ENCODE measurements around the gene SSBP3.
"Not testable (repeated sequence)": the region's sequence is repeated elsewhere in the genome, so short reads cannot be mapped to it uniquely, and the experiment has no call there.

SSBP3 gene

DNA sequence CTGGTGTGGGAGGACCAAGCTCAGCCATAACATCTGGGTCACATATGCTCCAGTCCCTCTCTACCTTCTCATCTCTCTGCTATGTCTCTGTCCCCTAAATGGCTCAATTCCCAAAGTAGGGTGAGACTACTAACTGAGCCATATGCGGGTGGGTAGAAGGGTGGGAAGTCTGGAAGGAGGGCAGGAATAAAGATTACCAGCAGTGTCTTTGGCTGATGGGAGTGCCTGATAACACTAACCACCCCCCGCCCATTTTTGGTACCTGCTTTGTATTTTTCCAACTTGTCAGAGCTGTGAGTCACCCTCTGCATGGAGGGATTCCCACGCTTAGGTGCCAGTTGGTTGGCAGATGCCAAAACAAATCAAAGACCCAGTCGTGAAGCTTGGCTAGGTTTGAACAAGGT, 14.9 kb upstream of the SSBP3 start:
- in situ Hi-C loops (cut with MboI; ENCODE audit: low sequenced_read_pairs, unreplicated experiment) = no loop called here
- TF ChIP-seq, protein P1, sequence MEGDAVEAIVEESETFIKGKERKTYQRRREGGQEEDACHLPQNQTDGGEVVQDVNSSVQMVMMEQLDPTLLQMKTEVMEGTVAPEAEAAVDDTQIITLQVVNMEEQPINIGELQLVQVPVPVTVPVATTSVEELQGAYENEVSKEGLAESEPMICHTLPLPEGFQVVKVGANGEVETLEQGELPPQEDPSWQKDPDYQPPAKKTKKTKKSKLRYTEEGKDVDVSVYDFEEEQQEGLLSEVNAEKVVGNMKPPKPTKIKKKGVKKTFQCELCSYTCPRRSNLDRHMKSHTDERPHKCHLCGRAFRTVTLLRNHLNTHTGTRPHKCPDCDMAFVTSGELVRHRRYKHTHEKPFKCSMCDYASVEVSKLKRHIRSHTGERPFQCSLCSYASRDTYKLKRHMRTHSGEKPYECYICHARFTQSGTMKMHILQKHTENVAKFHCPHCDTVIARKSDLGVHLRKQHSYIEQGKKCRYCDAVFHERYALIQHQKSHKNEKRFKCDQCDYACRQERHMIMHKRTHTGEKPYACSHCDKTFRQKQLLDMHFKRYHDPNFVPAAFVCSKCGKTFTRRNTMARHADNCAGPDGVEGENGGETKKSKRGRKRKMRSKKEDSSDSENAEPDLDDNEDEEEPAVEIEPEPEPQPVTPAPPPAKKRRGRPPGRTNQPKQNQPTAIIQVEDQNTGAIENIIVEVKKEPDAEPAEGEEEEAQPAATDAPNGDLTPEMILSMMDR (IDR thresholded peaks at IDR 0.05; ENCODE audit: borderline replicate concordance, control extremely low read depth, extremely low read depth, insufficient read depth, missing control alignments) = no peak
- DNase-seq (ENCODE audit: low spot score) = no peak

DNA sequence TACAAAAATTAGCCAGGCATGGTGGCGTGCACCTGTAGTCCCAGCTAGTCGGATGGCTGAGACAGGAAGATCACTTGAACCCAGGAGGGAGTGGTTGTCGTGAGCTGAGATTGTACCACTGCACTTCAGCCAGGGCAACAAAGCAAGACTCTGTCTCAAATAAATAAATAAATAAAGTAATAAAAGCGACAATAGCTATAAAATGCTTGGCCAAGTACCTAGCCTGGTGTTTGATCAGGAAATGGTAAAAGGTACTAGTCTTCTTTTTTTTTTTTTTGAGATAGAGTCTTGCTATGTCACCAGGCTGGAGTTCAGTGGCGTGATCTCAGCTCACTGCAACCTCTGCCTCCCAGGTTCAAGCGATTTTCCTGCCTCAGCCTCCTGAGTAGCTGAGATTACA, 12.4 kb upstream of the SSBP3 start:
- DNase-seq (ENCODE audit: low spot score); in situ Hi-C loops (cut with MboI; ENCODE audit: low sequenced_read_pairs, unreplicated experiment): not testable (repeated sequence)

DNA sequence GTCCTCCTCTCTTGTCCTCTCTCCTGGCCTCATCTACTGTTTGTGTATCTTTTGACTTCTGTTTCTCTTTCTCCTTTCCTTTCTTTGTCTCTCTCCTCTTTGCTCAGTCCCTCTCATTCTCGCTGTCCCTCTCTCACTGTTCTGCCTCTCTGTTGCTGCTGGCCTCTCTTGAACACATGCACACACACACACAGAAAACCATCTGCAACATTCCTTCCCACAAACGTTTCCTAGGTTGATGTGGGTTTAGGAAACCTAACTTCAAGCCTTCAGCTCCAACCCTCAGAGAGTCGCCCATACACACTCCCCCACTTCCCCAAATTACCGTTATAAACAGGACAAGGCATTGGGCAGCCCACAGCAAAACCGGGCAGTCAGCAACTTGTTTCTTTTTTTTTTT, 10.9 kb upstream of the SSBP3 start:
- DNase-seq (ENCODE audit: low spot score) = no peak
- TF ChIP-seq, protein P1 (IDR thresholded peaks at IDR 0.05; ENCODE audit: borderline replicate concordance, control extremely low read depth, extremely low read depth, insufficient read depth, missing control alignments) = no peak
- in situ Hi-C loops (cut with MboI; ENCODE audit: low sequenced_read_pairs, unreplicated experiment) = no loop called here

DNA sequence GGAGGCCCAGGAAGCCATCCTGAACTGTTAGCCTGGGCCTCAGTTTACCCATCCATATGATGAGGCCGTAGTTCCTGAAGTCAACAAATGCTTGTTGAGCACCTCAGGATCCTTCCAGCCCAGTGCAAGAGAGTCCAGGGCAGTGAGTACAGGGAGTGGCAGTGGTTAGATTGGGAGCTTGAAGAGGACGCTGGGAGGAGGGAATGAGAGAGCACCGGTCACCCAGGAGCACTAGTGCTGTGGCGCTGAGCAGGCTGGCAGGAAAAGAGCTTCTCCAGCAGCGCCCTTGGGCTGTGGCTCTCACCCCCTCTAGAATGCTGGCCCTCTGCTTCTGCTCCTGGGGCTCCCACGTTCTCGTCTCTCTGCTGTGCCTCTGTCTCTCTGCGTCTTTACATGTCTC, 10.2 kb upstream of the SSBP3 start:
- in situ Hi-C loops (cut with MboI; ENCODE audit: low sequenced_read_pairs, unreplicated experiment) = no loop called here
- TF ChIP-seq, protein P1 (IDR thresholded peaks at IDR 0.05; ENCODE audit: borderline replicate concordance, control extremely low read depth, extremely low read depth, insufficient read depth, missing control alignments) = no peak

DNA sequence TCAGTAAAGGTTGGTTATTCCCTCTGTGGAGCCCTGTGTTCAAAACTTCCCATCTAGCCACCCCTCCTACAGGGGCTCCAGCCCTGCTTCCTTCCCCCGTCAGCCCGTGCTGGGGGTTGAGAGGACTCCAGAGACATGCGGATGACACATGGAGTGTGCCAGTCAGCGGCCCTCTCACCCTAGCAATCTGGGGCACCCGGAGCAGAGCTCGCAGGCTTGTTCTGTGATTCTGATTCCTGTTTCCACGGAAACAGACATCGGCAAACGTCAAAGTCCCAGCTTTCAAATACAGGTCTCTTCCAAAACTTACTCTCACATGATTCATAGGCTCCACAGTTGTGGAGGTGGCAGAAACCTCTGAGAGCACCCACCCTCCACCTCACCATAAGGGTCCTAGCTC, 9.8 kb upstream of the SSBP3 start:
- TF ChIP-seq, protein P1 (IDR thresholded peaks at IDR 0.05; ENCODE audit: borderline replicate concordance, control extremely low read depth, extremely low read depth, insufficient read depth, missing control alignments) = no peak
- no peak for DNase-seq (ENCODE audit: low spot score)
- in situ Hi-C loops (cut with MboI; ENCODE audit: low sequenced_read_pairs, unreplicated experiment) = no loop called here

More for the DNA sequence above, 10.2 kb upstream of the SSBP3 start:
- DNase-seq (ENCODE audit: low spot score) = no peak

DNA sequence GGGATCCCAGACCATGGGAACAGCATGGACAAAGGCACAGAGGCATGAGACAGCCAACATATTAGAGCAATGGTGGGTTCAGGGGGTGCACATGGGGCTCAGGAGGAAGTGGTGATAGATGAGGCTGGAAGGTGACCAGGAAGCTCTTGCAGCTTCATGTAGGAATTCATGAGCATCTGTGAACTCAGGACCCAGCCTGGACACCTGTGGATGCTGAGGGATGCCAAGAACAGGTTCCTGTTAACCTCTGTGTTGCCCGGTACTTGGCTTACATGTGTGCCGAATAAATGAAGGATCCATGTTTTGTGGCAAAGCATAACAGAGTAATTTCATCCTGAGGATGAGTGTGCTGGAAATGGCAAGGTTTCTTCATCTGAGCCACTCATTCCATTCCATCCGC, 9.3 kb upstream of the SSBP3 start:
- TF ChIP-seq, protein P1 (IDR thresholded peaks at IDR 0.05; ENCODE audit: borderline replicate concordance, control extremely low read depth, extremely low read depth, insufficient read depth, missing control alignments) = no peak
- DNase-seq (ENCODE audit: low spot score) = no peak
- in situ Hi-C loops (cut with MboI; ENCODE audit: low sequenced_read_pairs, unreplicated experiment) = no loop called here

DNA sequence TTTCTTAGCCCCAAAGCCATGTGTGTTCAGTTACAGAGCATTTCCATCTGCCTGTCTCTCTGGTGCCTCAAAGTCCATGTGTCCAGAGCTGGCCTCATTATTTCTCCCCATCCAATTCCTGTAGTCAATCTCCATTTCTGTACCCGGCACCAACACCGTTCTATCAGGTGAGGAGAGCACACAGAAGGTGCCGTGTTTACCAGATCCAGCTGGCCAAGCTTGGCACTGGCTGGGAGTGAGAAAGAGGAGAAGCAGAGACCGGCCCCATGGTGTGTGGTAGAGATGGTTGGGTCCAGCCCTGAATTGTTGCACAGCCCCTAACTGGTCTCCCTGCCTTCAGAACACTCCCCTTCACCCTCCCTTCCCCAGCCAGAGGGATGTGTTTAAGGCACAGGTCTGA, 7.5 kb upstream of the SSBP3 start:
- in situ Hi-C loops (cut with MboI; ENCODE audit: low sequenced_read_pairs, unreplicated experiment) = no loop called here

More for the DNA sequence above, 7.5 kb upstream of the SSBP3 start:
- DNase-seq (ENCODE audit: low spot score) = no peak
- TF ChIP-seq, protein P1 (IDR thresholded peaks at IDR 0.05; ENCODE audit: borderline replicate concordance, control extremely low read depth, extremely low read depth, insufficient read depth, missing control alignments) = no peak

Data from GM13976 (cell line).